HepG2 (cell line): Measurements from ENCODE around the gene PPAN. TPM values are rescaled to one million over a fixed set of nuclear protein-coding genes. Genes with fewer than 3 reads are reported as not detected.
A peak's percentile ranks its signal among the peaks of the same experiment; 100 is the strongest.

ENCODE experiments used
- ARID3A ChIP-seq: IDR thresholded peaks from 2 replicates; pipeline ENCODE4 v1.6.1; 2012; ENCODE audit warnings: low read depth, low read length, improper control_type of control experiment
- CEBPG ChIP-seq: IDR thresholded peaks from 2 replicates; pipeline ENCODE4 v1.6.1; 2016
- FOXO4 ChIP-seq: sonication (generic); formaldehyde crosslinking; conservative IDR thresholded peaks from 2 replicates; pipeline ENCODE4 v1.8.1; 2023; ENCODE audit warnings: missing genetic modification reagents
- HOXA7 ChIP-seq: sonication (generic); formaldehyde crosslinking; IDR thresholded peaks from 2 replicates; pipeline ENCODE4 v1.8.1; 2022; ENCODE audit warnings: mild to moderate bottlenecking, missing genetic modification reagents, moderate library complexity
- PITX1 ChIP-seq: sonication (generic); formaldehyde crosslinking; IDR thresholded peaks from 2 replicates; pipeline ENCODE4 v1.5.1; 2020; ENCODE audit warnings: mild to moderate bottlenecking, missing genetic modification reagents
- WIZ ChIP-seq: sonication (generic); formaldehyde crosslinking; IDR thresholded peaks from 2 replicates; pipeline ENCODE4 v1.5.1; 2020; ENCODE audit warnings: mild to moderate bottlenecking, missing genetic modification reagents
- ZBTB40 ChIP-seq, 2 experiments: fragments of 450-650 bp in 1 of 2; sonication (generic) in 1 of 2; formaldehyde crosslinking in 1 of 2; IDR thresholded peaks; 2 replicates each; pipeline versions ENCODE4 v1.6.1 to v1.8.0; 2016 to 2022; ENCODE audit warnings: antibody characterized with exemption in 1 of 2, mild to moderate bottlenecking in 1 of 2, missing genetic modification reagents in 1 of 2
- ZHX1 ChIP-seq: sonication (generic); formaldehyde crosslinking; IDR thresholded peaks from 2 replicates; pipeline ENCODE4 v1.8.1; 2022; ENCODE audit warnings: low read depth, mild to moderate bottlenecking, missing genetic modification reagents
- ZMYM3 ChIP-seq: sonication (generic); formaldehyde crosslinking; IDR thresholded peaks from 2 replicates; pipeline ENCODE4 v1.5.1; 2020; ENCODE audit warnings: mild to moderate bottlenecking, missing genetic modification reagents
- ZNF224 ChIP-seq: sonication (generic); formaldehyde crosslinking; IDR thresholded peaks from 2 replicates; pipeline ENCODE4 v1.5.0; 2020; ENCODE audit warnings: mild to moderate bottlenecking, missing genetic modification reagents
- ZNF605 ChIP-seq: sonication (generic); formaldehyde crosslinking; IDR thresholded peaks from 2 replicates; pipeline ENCODE4 v1.8.0; 2022; ENCODE audit warnings: mild to moderate bottlenecking, missing genetic modification reagents
- ZNF747 ChIP-seq: sonication (generic); formaldehyde crosslinking; IDR thresholded peaks from 2 replicates; pipeline ENCODE4 v1.8.1; 2023; ENCODE audit warnings: missing genetic modification reagents, mild to moderate bottlenecking, borderline replicate concordance
- ZNF781 ChIP-seq: sonication (generic); formaldehyde crosslinking; IDR thresholded peaks from 2 replicates; pipeline ENCODE4 v1.5.1; 2020; ENCODE audit warnings: borderline replicate concordance, mild to moderate bottlenecking, missing genetic modification reagents; ENCODE audit errors: not compliant biosample characterization
- polyA plus RNA-seq, 8 experiments: library from polyadenylated mRNA; depleted of rRNA in 3 of 8; stranded (reverse) in 7 of 8; unstranded in 1 of 8; fragments of >200 nt; fragmentation: Illumina TruSeq in 4 of 8; extraction: Trizol in 4 of 8; gene quantifications; 2 replicates each; pipeline versions ENCODE4 v1.2.1 to v1.2.3, GENCODE V29; 2011 to 2016; ENCODE audit warnings: low read depth in 4 of 8, missing spikeins in 1 of 8, mixed read lengths in 1 of 8; ENCODE audit not compliant: insufficient read depth in 1 of 8
- total RNA-seq, 5 experiments: library from RNA; depleted of rRNA; stranded (reverse); fragments of >200 nt; fragmentation: Illumina TruSeq; extraction: Trizol; gene quantifications; 2 replicates each; pipeline ENCODE4 v1.2.3, GENCODE V29; 2016; ENCODE audit warnings: low read depth in 1 of 5

PPAN gene
- total and polyA plus RNA-seq, 2 of the 13 experiments (the other 11 are each of a cell fraction or from before 2014, with no cell fraction given), result 36.2 to 41.9 TPM

- no peak for TF ChIP-seq ZNF747 (CRISPR knock-in tag)
- 0 out of 2 replicates have a peak, but pooled peaks have one; percentile 3 for TF ChIP-seq ZNF605
- TF ChIP-seq ZHX1 (CRISPR knock-in tag), result no peak
- TF ChIP-seq CEBPG (CRISPR knock-in tag), result no peak
- no peak for TF ChIP-seq HOXA7 (CRISPR knock-in tag)
- TF ChIP-seq FOXO4 (CRISPR knock-in tag), result no peak
- no peak for TF ChIP-seq PITX1
- TF ChIP-seq ZMYM3 (CRISPR knock-in tag), result no peak
- no peak for TF ChIP-seq WIZ (CRISPR knock-in tag)
- no peak for TF ChIP-seq ZNF224
- no peak for TF ChIP-seq ZNF781 (CRISPR knock-in tag)
- TF ChIP-seq ZBTB40 (IDR thresholded peaks at IDR 0.05), result no peak
- TF ChIP-seq ZBTB40 (CRISPR knock-in tag; IDR thresholded peaks at IDR 0.05), result no peak
- no peak for TF ChIP-seq ARID3A
Measured at GRCh38 chr19:10114651-10115391, 8.7 kb downstream of the PPAN start (continued).
